AG10803 (cell line): ENCODE measurements around the gene INSRR.
A peak's percentile ranks its signal among the peaks of the same experiment; 100 is the strongest.

Source experiments
- DNase-seq: peaks from one replicate; pipeline ENCODE4 v3.0.0; 2010; ENCODE audit warnings: low read depth
- H3K4me3 ChIP-seq: 2 replicates; pipeline ENCODE4 v1.5.1; 2011; ENCODE audit warnings: mild to moderate bottlenecking, low read length, control low read depth
- CTCF ChIP-seq: conservative IDR thresholded peaks from 2 replicates; pipeline ENCODE4 v1.5.1; 2011; ENCODE audit warnings: mild to moderate bottlenecking, low read length, control low read depth, inconsistent platforms

Gene INSRR

GRCh38 chr1:156865258-156865657 is 6.3 kb upstream of the INSRR start:
- DNase-seq = no peak
- H3K4me3 ChIP-seq = no peak overlapping the region
- no peak for TF ChIP-seq CTCF

- no peak for DNase-seq
- H3K4me3 ChIP-seq = no peak overlapping the region
- no peak for TF ChIP-seq CTCF
Measured at GRCh38 chr1:156864796-156865195, 5.9 kb upstream of the INSRR start.

- no peak overlapping the region for H3K4me3 ChIP-seq
- no peak for DNase-seq
- TF ChIP-seq CTCF = no peak
Measured at GRCh38 chr1:156863631-156864030, 4.7 kb upstream of the INSRR start.

GRCh38 chr1:156862997-156863599 is 4.2 kb upstream of the INSRR start:
- no peak overlapping the region for H3K4me3 ChIP-seq
- no peak for TF ChIP-seq CTCF
- DNase-seq = no peak

- no peak for TF ChIP-seq CTCF
- no peak overlapping the region for H3K4me3 ChIP-seq
- DNase-seq = no peak
Measured at GRCh38 chr1:156862584-156862983, 3.7 kb upstream of the INSRR start.

GRCh38 chr1:156860628-156861423 is 1.9 kb upstream of the INSRR start, which contains the start of gene NTRK1:
TSS of gene NTRK1 (plus strand) at chr1:156860865. CDS start at chr1:156860935, 70 bp downstream.
- peak; percentile 10 for DNase-seq
- H3K4me3 ChIP-seq = peak within 1 kb of the TSS; percentile 49
- no peak for TF ChIP-seq CTCF

GRCh38 chr1:156860113-156860627 is 1.3 kb upstream of the INSRR start:
- peak overlapping the region; percentile 49 for H3K4me3 ChIP-seq
- DNase-seq = peak; percentile 28
- TF ChIP-seq CTCF = peak; percentile 72
